ENCODE results near the gene CYB561D1. TPM values are rescaled to one million over a fixed set of nuclear protein-coding genes. Genes with fewer than 3 reads are reported as not detected.

The CYB561D1 gene
- total RNA-seq, 4 donors from 2014 or later = 11.3 to 22.7 (median 17.8) TPM

DNA sequence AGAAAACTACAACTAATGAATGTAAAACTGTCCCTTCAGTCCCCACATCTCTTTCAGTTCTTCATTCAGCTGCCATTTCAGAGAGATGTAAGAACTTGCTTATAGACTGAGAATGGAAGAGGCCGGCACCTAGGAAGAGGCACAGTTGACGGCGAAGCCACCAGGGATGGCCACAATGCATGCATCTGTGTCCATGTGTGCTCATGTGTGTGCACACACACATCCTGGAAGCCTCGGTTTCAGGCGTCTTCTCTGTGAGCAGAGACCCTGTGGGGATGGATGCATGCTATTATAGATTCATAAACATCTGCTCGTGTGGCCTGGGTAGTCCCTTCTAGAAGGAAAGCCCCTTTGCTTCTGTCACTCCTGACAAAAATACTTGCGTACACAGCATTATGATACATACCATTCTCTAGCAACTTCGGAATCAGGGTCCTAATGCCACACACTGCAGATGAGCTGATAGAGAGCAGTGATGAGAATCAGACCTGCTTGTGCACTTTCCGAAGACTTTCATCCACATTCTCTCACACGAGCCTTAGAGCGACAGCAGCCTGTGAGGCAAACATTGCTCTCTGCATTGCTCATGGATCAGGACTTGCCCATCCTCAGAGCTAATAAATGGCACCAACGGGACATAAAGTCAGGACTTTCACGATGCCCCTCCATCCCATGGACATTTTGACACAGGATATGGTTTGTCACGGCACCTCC, 33.4 kb downstream of the CYB561D1 start:
- 73 to 80% methylated on average over 14 of the region's 14 CpGs for WGBS, 2 donors
- TF ChIP-seq, protein P1, sequence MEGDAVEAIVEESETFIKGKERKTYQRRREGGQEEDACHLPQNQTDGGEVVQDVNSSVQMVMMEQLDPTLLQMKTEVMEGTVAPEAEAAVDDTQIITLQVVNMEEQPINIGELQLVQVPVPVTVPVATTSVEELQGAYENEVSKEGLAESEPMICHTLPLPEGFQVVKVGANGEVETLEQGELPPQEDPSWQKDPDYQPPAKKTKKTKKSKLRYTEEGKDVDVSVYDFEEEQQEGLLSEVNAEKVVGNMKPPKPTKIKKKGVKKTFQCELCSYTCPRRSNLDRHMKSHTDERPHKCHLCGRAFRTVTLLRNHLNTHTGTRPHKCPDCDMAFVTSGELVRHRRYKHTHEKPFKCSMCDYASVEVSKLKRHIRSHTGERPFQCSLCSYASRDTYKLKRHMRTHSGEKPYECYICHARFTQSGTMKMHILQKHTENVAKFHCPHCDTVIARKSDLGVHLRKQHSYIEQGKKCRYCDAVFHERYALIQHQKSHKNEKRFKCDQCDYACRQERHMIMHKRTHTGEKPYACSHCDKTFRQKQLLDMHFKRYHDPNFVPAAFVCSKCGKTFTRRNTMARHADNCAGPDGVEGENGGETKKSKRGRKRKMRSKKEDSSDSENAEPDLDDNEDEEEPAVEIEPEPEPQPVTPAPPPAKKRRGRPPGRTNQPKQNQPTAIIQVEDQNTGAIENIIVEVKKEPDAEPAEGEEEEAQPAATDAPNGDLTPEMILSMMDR (IDR thresholded peaks at IDR 0.05) = no peak
- no peak for TF ChIP-seq POLR2A (IDR thresholded peaks at IDR 0.05)
- intact Hi-C loops (cut with DNase I; ENCODE audit: low total_unique reads) = no loop called here

GRCh38 chr1:109527846-109528695, 34.2 kb downstream of the CYB561D1 start:
- DNase-seq (ENCODE audit: low spot score in 2 of 2) = no peak
- WGBS, 2 donors = 81 to 87% methylated on average over 9 of the region's 9 CpGs

More for the DNA sequence above, 33.4 kb downstream of the CYB561D1 start:
- no peak for DNase-seq (ENCODE audit: low spot score in 2 of 2)
- H3K4me3 ChIP-seq (ENCODE audit: low read depth, poor library complexity, severe bottlenecking) = no peak overlapping the region

DNA sequence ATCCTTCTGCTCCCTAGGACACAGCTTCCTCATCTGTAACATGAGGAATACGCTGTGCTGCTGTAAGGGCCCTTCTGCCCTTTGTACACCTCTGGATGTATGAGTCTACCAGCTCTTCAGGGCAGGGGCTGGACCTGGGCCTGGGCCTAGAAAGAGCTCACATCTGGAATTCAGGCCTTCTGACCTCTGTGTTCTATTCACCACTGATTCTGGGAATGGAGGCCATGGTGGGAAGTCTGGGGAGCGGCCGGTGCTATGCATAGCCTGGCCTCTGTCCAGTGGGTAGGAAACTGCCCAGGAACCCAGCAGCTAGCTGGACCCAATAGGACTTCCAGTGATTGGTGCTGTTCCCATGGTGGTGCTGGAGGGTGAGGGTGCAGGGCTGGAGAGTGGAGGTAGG, 34.8 kb downstream of the CYB561D1 start:
- no peak overlapping the region for H3K4me3 ChIP-seq (ENCODE audit: low read depth, poor library complexity, severe bottlenecking)
- intact Hi-C loops (cut with DNase I; ENCODE audit: low total_unique reads) = no loop called here
- WGBS, 2 donors = 100% methylated on average over 3 of the region's 3 CpGs
- no peak for DNase-seq (ENCODE audit: low spot score in 2 of 2)
- TF ChIP-seq, protein P1 (IDR thresholded peaks at IDR 0.05) = no peak
- TF ChIP-seq POLR2A (IDR thresholded peaks at IDR 0.05) = no peak

More at GRCh38 chr1:109527846-109528695, 34.2 kb downstream of the CYB561D1 start:
- no peak for TF ChIP-seq POLR2A (IDR thresholded peaks at IDR 0.05)
- TF ChIP-seq, protein P1 (IDR thresholded peaks at IDR 0.05) = no peak
- H3K4me3 ChIP-seq (ENCODE audit: low read depth, poor library complexity, severe bottlenecking) = no peak overlapping the region
- intact Hi-C loops (cut with DNase I; ENCODE audit: low total_unique reads) = no loop called here

GRCh38 chr1:109529881-109530456, 36.1 kb downstream of the CYB561D1 start:
- intact Hi-C loops (cut with DNase I; ENCODE audit: low total_unique reads) = no loop called here
- TF ChIP-seq, protein P1 (IDR thresholded peaks at IDR 0.05) = no peak
- no peak for TF ChIP-seq POLR2A (IDR thresholded peaks at IDR 0.05)
- H3K4me3 ChIP-seq (ENCODE audit: low read depth, poor library complexity, severe bottlenecking) = no peak overlapping the region
- peak in 1 of 2 donors; percentile 57 for DNase-seq (ENCODE audit: low spot score in 2 of 2)
- 60 to 61% methylated on average over 8 of the region's 8 CpGs for WGBS, 2 donors

GRCh38 chr1:109530457-109531087, 36.7 kb downstream of the CYB561D1 start:
- intact Hi-C loops (cut with DNase I; ENCODE audit: low total_unique reads) = no loop called here
- DNase-seq (ENCODE audit: low spot score in 2 of 2) = peak in 1 of 2 donors; percentile 76
- WGBS, 2 donors = 68 to 83% methylated on average over 13 of the region's 13 CpGs
- H3K4me3 ChIP-seq (ENCODE audit: low read depth, poor library complexity, severe bottlenecking) = no peak overlapping the region
- TF ChIP-seq POLR2A (IDR thresholded peaks at IDR 0.05) = no peak
- TF ChIP-seq, protein P1 (IDR thresholded peaks at IDR 0.05) = no peak

Data from lower leg skin (tissue), 4 donors.